ENCODE measurements around the gene CRYAA. TPM values are rescaled to one million over a fixed set of nuclear protein-coding genes. Genes with fewer than 3 reads are reported as not detected.

CRYAA gene
- total RNA-seq, 2 donors from 2014 or later: not detected

DNA sequence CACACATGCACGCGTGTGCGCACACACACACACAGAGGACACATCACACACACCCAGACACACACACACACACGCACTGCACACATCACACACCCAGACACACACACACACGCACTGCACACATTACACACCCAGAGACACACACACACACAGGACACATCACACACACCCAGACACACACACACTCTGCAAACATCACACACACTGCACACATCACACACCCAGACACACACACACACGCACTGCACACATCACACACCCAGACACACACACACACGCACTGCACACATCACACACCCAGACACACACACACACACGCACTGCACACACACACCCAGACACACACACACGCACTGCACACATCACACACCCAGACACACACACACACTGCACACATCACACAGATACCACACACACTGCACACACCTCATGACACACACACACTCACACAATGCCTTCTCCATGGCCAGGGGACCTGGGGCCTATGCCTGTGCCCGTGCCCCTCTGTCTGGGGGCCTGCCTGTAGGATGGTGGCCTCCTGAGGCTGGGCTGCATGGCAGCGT, 24.4 kb downstream of the CRYAA start:
- Histone ChIP-seq H3K4me3 (no peak overlapping the region), H3K27me3 (replicated peaks; ENCODE audit: insufficient read depth) (no peaks in the 10 kb centered on the region), H3K9me3 (no peaks in the 10 kb centered on the region), H3K27ac (no peak overlapping the region), H3K4me1 (ENCODE audit: control insufficient read depth in 1 of 2, low read depth in 2 of 2) (peaks cover 0 to 9% of the 10 kb centered on the region in 2 donors), H3K36me3 (no peaks in the 10 kb centered on the region)
- DNase-seq (ENCODE audit: low spot score) (no peak), ATAC-seq (ENCODE audit: insufficient number of reproducible peaks, low FRiP score, low read depth) (no peak)
- TF ChIP-seq, protein P1, sequence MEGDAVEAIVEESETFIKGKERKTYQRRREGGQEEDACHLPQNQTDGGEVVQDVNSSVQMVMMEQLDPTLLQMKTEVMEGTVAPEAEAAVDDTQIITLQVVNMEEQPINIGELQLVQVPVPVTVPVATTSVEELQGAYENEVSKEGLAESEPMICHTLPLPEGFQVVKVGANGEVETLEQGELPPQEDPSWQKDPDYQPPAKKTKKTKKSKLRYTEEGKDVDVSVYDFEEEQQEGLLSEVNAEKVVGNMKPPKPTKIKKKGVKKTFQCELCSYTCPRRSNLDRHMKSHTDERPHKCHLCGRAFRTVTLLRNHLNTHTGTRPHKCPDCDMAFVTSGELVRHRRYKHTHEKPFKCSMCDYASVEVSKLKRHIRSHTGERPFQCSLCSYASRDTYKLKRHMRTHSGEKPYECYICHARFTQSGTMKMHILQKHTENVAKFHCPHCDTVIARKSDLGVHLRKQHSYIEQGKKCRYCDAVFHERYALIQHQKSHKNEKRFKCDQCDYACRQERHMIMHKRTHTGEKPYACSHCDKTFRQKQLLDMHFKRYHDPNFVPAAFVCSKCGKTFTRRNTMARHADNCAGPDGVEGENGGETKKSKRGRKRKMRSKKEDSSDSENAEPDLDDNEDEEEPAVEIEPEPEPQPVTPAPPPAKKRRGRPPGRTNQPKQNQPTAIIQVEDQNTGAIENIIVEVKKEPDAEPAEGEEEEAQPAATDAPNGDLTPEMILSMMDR (IDR thresholded peaks at IDR 0.05): no peak

DNA sequence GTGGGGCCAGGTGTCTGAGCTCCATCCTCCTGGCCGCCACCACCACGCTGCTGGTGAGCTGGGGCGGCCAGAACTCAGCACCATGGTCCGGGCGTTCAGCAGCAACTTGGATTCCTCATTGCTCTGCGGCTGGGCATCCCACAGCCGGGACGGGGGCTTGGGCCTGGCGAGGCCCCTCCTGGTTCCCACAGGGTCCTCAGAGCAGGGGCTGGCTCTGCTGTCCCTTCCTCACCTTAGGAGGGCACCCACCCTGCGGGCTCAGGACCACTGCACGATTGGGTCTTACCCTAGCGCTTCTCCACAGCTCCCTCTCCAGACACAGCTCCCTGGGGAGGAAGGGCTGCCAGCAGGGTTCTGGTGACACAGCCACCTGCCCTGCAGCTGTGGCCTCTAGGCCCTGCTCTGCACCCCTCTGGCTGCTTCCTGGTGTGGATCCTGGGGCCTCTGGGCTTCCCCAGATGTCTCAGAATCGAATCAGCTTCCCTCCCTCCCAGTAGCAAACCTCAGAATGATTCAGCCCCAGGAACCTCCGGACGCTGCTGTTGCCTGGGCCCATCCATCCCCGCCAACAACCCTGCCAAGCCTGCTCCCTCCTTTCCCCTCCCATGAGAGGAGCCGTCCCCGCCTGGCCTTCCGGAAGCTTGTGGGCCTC, 25.0 kb downstream of the CRYAA start:
- peaks cover 0 to 9% of the 10 kb centered on the region in 2 donors for H3K4me1 ChIP-seq (ENCODE audit: control insufficient read depth in 1 of 2, low read depth in 2 of 2)
- no peak overlapping the region for H3K27ac ChIP-seq
- DNase-seq (ENCODE audit: low spot score): no peak
- H3K27me3 ChIP-seq (replicated peaks; ENCODE audit: insufficient read depth): no peaks in the 10 kb centered on the region
- H3K9me3 ChIP-seq: no peaks in the 10 kb centered on the region
- TF ChIP-seq, protein P1 (IDR thresholded peaks at IDR 0.05): no peak
- no peaks in the 10 kb centered on the region for H3K36me3 ChIP-seq
- H3K4me3 ChIP-seq: no peak overlapping the region
- ATAC-seq (ENCODE audit: insufficient number of reproducible peaks, low FRiP score, low read depth): no peak

DNA sequence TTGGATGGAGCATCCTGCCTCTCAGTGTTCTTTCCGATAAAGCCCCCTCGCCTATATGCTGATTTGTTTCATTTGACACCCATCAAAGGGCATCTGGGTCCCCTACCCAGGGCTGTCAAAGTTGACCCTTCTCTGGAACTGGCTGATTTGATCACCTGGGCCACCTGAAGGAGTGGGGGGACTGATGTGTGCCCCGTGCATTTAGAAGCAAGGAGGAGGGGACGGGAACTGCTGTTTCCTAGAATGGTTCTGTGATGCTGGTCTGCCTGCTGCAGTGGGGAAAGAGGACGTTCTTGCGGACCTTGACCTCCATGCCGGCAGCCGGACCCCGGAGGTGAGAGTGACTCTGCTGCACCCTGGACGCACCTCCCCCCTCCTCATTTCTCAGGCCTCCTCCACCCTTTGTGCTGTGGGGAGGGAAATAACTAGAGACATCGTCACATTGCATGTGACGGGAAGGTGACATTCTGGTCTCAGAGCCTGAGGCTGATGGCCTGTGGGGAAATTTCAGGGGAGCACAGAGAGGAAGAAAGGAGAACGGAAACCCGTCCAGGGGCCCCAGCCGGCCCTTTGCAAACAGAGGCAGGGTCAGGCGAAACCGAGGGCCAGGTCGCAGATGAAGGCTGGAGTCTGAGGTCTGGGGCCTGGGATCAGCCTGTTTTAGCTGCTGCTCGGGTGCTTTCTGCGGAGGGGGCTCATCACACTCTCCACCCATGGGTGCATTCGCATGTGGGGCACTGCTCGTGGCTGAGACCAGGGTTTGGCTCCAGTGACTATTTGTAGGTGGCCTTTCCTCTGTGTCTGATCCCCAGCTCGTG, 25.7 kb downstream of the CRYAA start:
- ATAC-seq (ENCODE audit: insufficient number of reproducible peaks, low FRiP score, low read depth): no peak
- no peak for DNase-seq (ENCODE audit: low spot score)
- H3K27me3 ChIP-seq (replicated peaks; ENCODE audit: insufficient read depth): no peaks in the 10 kb centered on the region
- H3K27ac ChIP-seq: no peak overlapping the region
- no peak overlapping the region for H3K4me3 ChIP-seq
- no peaks in the 10 kb centered on the region for H3K36me3 ChIP-seq
- no peaks in the 10 kb centered on the region for H3K9me3 ChIP-seq
- TF ChIP-seq, protein P1 (IDR thresholded peaks at IDR 0.05): no peak
- peaks cover 0 to 2% of the 10 kb centered on the region in 2 donors for H3K4me1 ChIP-seq (ENCODE audit: control insufficient read depth in 1 of 2, low read depth in 2 of 2)

DNA sequence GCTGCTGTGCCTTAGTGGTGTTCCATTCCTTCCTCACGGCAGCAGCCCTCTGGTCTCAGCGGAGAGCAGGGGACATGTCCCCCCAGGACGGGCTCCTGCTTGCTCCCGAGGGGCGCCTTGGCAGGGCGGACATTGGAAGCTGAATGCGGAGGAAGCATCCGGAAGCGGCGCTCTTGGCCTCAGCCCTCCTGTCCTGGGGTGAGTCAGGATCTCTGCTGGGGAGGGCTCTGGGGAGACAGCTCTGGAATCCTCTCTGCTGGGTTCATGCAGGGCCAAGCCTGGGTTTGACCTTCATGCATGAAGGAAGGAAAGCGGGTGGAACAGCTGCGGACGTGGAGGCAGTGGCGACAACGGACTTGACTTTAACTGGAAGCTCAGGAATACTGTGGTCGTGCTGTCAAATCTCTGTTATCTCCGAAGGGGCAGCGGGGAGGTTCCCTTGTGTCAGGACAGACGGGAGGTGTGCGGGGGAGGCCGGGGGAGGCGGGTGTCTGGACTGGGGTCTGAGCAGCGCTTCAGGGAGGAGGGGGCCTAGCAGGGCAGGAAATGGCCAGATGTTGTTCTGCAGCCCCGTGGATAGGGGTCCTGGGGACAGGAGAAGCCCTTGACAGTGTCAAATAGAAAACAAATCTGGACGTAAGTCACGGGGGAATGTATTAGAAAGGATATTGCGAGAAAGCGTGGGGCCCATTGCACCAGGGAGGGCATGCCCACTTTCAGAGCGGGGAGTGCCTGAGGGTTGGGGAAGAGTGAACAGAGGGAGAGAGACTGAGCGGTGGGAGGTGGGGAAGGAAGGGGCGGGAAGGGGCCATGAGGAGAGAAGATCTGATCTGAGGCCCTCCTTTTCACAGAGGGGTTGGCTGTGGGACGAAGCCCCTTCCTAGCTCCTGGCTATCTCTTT, 26.6 kb downstream of the CRYAA start:
- Histone ChIP-seq H3K9me3 (no peaks in the 10 kb centered on the region), H3K27me3 (replicated peaks; ENCODE audit: insufficient read depth) (no peaks in the 10 kb centered on the region), H3K4me1 (ENCODE audit: control insufficient read depth in 1 of 2, low read depth in 2 of 2) (no peaks in the 10 kb centered on the region), H3K27ac (no peak overlapping the region), H3K4me3 (no peak overlapping the region), H3K36me3 (no peaks in the 10 kb centered on the region)
- ATAC-seq (ENCODE audit: insufficient number of reproducible peaks, low FRiP score, low read depth) (no peak), DNase-seq (ENCODE audit: low spot score) (no peak)
- TF ChIP-seq, protein P1 (IDR thresholded peaks at IDR 0.05): no peak

All from thoracic aorta (tissue), 2 donors.